Dermis microvascular lymphatic vessel endothelial cell (primary cell): ENCODE results near the gene NPAS3. TPM values are rescaled to one million over a fixed set of nuclear protein-coding genes. Genes with fewer than 3 reads are reported as not detected.
A peak's percentile ranks its signal among the peaks of the same experiment; 100 is the strongest.

Experiments used
- DNase-seq, 2 donors: peaks; one replicate each; pipeline versions ENCODE4 v3.0.0 to v3.0.0-alpha.2; 2010; ENCODE audit warnings: low read depth in 2 of 2
- total RNA-seq: library from RNA; depleted of rRNA; stranded (reverse); fragments of >200 nt; gene quantifications from 2 replicates; pipeline ENCODE4 v1.2.1, GENCODE V29; 2014

NPAS3 gene
- total RNA-seq, 1 donor from 2014 or later = 0.13 TPM

DNA sequence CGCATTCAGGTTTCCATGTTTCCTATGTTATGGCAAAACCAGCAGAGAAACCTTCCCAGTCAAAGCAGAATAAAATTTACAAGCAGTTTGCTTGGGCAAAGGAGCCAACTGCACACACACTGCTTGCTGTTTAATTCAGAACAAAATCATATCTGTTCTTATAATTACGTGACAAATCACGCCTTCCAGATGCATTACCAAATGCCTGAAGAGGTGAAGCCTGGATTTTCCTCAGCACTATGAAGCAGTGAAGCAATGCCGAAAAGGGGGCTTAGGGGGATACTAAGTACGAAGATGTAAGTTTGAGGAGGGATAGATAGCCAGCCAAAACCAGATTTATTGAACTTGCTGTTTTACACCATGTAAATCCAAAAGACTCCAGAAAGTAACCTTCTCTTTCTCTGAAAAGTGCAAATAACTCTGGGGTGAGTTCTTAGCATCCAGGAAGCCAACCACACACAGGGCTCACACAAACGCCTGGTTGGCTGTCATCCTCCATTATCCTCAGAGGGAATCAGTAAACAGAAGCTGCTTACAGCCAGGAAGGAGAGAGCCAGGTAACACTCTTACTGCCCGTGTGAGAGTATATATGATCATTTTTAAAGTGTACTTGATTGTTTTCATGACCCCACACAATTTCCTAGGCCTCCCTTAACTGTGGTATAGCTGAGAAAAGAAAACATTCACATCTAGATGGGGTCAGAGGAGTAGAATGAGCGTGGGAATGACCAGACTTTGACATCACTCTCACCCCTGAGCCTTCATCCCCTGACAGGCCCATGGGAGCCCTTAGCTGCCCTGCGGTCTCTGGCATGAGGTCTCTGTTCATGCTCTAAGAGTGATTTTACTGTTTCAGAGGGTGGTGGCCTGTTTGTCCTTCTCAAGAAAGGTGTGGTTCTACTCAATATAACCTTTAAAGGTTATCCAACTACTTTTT lies 569.7 kb downstream of the NPAS3 start:
- no peak for DNase-seq

DNA sequence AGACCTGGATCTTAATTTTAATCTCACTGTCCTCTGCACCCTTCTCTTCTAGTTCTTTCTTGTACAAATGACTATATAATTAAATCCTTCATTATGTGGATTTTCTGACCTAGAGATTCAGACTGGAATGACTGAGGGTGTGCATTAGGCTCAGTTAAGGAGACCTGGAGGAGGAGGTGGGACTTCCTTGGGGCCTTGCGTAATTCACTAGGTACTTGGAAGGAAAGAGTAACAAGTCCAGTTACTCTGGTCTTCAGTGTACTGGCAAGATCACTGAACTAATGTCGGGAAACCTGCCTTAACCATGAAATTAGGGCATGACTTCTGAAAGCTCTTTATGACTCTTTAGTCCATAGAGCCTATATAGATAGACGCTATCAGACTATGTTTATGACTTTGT lies 570.8 kb downstream of the NPAS3 start:
- DNase-seq = no peak

DNA sequence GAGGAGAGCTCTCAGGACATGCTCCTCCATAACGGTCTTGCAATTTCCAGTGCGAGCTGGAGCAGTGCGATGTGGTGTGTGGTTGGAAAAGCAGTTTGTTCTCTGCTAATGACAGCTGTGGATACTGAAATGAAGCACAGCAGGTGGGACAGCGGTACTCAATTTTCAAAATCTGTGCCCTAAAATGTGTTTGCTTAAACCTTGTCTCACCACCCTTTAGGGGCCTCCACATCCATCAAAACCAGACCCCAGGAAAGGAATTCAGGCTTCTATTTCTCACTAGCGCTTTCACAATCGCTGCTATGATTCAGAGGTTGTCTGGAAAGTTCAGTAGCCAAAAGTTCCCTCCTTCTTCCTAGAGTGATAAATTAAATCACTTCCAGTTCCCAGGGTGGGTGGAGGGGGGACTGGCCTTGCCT lies 571.4 kb downstream of the NPAS3 start:
- peak; percentile 25 to 43 for DNase-seq

DNA sequence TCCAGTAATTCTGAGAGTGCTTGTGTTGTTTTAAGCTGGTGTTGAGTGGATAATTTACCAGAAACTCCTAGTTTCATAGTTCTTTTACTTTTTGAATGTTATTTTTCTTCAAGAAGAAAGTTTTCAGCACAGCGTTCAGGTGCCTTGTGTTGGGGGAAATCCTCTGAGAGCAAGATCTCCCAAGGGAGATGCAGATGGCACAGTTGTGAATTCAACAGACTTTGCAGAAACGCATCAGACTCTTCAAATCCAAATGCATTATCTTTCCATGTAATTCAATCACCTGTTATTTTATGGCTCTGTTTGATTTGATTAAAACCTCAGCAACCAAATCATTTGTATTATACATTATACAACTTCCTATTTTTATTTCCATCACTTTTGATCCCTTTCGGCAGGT lies 572.3 kb downstream of the NPAS3 start:
- no peak for DNase-seq

DNA sequence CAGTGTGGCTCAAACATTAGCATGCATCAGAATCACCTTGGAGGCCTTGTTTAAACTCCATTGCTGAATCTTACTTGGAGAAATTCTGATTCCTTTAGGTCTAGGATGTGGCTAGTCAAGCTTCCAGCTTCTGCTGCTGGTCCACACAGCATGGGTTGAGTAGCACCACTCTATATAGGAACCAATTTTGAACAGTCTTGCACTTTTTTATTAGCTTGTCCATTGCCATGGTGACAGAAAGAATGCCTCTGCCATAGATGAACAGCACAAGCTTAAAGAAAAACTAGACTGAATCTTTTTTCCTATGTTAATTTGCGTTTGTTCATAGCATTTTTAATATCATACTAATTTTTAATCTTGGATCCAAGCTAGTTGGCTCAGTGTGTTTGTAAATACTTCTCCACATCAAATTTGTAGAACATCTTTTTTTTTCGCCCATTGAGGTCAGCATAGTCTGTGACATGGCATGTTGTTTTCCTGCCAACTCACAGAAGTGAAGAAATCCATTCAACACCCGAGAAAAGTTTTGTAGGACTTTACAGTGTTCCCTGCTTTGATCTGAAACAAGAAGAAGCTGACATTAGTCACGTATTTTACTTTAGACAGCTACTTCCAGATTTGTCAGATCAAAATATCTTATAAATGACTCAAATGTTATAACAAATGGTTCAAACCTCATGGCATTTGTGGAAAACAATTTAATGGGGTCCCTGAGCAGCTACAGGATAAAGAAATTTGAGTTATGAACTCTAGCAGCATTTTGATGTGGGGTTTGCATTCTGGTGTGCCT lies 573.4 kb downstream of the NPAS3 start:
- no peak for DNase-seq

DNA sequence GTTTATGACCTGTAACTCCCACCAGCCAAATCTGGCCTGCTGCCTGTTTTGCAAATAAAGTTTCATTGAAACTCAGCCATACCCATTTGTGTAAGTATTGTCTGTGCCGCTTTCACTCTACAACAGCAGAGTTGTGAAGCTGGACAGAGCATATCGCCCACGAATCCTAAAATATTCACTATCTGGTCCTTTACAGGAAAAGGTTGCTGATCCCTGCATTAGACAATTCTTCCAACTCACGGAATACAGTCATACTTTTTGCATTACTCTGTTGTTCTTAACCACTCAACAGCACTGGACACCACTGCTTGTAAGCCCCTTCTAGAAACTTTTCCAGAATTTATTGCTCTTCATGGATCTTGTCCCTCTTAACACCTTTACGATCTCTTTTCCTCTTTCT lies 576.8 kb downstream of the NPAS3 start:
- no peak for DNase-seq

DNA sequence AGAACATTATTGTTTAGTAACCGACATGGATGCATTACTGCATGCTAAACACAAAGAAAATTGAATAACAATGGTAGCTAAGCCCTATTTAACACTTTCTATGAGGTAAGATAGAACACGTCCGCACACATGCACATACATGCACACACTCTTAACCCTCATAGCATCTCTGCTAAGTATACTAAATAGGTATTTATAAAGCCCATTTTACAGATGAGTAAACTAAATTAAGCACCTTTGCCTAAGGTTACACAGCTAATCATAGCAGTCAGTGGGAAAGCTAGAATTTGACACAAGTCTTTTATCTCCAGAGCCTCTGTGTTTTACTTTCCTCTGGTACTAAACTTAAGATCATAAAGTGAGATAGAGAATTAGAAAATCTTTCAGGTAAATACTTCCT lies 577.2 kb downstream of the NPAS3 start:
- no peak for DNase-seq

DNA sequence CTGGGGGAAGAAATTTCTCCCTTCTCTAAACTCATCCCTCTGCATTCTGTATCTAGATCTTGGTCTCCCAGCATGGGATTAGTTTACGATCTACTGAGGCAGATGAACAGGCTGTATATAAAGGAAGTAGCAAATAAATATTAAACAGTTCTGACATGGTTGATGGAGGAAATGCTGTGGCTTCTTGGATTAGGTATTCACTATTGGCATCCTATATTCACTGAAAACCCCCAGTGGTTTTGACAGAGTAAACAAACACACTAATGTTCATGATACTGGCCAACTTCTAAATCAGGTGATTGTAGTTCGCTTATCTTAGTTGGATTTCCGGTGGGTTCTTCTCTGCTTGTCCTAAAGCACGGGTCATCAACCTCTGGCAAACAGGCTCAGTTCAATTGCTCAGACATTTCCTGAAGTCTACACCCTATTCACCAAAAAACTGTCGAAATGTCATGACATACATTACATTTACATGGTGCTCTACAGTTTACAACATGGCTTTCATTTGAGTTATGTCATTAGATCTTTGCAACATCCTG lies 578.3 kb downstream of the NPAS3 start:
- DNase-seq = peak; percentile 31 to 43

DNA sequence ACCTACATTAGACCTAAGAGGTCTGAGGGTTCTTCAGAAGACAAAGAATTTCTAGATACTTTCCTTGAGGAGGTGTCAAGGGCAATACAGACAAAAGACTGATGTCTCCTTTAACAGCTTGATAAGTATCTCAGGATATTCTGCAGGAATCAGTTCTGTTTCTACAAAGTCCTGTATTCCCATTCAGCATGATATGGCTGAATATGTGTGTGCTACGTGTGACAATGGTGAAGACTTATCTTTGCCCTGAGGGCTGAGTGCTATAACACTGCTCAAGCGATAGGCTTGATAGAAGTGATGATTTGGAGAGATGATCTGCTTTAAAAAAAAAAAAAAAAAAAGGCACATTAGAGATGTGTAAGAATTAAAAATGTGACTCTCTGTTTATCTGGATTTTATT lies 582.5 kb downstream of the NPAS3 start:
- DNase-seq = no peak

DNA sequence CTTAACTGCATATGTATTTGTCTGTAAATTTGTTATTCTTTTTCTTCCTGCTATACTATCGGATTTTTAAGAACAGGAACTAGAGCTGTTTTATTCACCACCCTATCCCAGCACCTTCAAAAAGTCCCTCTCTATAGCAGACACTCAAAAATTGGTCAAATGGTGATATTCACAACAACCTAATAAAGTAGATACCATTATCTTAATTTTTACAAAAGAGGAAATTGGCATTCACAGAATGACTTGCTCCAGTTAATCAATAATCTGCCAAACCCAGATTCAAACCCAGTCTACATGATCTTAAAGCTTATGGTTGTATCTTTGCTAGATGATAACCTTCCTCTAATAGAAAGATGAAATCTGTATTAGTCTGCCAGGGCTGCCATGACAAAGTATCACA lies 585.6 kb downstream of the NPAS3 start:
- no peak for DNase-seq

DNA sequence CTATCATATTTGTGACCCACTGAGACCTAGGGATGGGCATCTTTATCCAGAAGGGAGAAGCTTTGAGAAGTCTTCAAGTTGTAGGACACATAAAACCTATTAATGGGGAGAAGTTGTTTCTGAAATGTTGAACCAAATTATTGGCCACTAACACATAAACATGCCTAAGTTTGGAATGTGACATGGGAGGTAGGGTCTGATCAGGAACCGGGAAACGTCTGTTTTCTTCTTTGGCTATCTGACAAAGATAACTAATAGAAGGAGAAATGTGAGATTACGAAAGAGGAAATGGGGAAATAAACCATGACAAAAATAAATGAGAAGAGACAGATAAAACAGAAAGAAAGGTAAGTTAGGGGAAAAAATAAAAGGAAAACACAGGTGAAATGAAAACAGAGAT lies 586.9 kb downstream of the NPAS3 start:
- DNase-seq = peak; percentile 76 to 90

DNA sequence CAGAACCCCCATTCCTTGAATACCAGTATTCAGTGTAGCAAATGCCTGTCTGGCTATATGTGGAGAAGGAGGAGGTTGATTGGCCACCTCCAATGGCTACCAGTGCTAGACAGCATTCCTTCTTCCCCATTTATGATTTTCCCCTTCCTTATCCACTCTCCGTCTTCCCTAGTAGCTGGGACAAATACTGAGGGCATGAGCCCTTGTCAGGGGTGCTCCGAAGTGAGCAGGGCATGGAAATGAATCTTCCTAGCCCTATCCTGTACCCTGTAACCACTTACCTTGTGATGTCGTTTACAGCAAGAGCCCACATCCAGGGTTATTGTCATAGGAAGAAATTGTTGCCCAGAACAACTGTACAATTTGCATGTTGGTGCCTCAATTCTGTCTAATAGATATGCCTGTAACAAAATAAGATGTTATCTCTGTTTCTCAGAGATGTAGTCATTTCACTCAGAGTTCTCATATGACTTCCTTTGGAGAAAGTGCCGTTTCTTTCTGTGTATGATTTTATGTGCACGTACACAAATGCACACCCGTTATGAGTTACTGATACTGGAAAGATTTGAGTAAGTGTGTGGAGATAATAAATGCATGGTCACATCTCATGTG lies 588.5 kb downstream of the NPAS3 start:
- no peak for DNase-seq

DNA sequence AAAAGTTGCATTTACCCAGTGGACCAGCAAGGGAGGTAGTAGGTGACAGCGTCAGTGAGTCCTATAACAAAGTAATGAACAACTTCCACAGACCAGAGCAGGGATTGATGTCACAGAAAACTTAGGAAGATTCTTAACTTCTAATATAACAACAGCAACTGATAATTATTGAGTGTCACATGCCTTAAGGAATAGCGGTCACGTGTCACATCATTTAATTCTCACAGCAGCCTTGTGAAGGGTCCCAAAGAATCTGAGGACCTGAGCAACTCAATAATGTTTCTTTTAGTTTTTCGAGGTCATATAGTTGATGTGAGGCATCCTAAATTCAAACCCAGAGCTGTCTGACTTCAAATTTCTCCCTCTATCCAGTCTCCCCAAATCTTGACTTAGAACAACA lies 590.0 kb downstream of the NPAS3 start:
- DNase-seq = no peak

DNA sequence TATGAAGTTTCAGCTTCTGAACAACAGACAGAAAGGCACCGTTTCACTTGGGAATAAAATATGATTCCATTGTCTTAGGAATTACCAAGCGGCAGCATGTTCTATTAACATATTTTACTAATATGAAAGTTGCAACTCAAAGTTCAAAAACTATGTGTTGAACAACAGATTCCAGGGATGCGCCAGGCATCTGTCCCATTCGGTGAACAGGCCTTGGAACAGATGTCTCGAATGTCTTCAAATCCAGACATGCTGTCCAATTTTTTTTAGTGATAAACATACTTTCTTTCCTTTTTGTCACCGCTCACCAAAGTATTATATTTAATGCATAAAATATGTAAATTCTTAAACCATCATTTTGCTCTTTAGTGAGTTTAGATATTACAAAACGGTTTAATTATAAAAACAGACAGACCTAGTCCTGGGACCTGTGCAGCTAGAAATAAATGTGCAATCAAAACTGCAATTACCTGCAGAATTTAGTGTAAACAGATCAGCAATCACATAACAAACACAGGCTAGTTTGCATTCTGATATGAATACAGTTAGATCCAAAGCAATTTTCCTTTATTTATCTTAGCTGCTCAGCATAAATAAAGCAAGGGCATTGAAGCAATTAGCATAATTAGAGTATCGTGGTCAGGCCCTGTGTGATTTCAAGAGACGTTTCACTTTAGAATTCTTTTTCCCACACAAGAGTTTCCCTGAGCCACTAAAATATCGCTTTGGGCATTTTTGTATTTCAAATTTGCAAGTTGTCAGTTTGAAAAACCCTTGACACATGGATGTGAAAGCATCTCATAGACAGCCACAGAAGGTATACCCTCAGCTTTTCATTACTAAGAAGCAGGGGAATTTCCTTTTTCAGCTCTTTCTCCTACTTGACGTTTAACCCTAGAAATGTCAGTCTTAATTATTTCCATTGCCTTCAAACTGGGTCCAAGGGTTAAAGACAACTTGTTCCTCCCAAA lies 591.4 kb downstream of the NPAS3 start:
- no peak for DNase-seq

DNA sequence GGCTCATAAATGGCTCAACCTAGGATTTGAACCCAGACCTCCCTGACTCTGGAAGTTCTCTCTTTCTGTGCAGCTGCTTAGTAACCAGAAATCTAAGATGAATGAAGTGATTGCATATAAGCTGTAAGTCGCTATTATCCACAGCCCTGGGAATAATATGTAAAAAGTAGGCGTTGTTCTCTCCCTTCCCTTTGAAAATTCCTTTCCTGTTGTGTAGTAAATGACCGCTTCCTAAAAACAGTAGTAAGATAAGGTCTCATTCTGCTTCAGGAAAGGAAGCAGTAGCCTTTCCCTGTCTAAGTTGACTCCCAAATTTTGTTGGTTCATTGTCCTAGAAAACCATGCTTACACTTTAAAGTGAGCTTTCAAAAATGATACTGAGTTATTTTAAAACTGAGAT lies 593.9 kb downstream of the NPAS3 start:
- peak in 1 of 2 donors; percentile 43 for DNase-seq

DNA sequence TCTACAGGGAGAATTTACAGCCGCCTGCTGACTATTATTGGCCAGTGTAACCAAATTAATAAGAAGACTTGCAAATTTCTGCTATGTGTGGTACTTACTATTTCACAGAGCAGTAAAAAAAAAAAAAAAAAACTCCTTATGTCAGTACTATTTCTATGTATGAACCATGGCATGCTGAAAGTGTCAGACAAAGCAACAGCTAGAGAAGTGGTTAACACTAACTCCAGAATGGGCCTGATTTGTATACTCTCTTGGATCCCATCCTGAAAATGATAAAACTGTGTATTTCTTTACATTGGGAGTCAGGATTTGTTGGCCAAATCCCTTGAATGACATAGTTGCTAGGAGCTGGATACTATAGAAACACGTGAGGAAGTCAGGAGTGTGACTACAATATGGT lies 595.4 kb downstream of the NPAS3 start:
- no peak for DNase-seq

DNA sequence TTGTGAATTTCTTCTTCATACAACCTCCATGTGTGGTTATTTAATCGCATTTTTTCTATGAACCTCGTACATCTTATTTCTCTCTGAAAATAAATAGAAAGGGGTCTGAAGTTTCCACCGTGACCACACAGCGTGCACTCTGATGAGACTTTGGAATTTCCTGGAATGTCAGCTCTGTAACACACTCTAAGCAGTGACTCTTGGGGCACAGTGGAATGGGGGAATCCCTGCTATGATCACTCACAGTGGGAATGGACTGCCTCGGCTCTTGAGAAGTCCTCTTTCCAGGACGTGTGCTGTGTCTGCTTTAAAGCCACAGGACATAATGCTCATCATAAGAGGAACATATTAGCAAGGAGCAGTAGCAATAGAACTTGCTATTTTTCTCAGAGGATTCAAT lies 596.0 kb downstream of the NPAS3 start:
- peak in 1 of 2 donors; percentile 62 for DNase-seq

DNA sequence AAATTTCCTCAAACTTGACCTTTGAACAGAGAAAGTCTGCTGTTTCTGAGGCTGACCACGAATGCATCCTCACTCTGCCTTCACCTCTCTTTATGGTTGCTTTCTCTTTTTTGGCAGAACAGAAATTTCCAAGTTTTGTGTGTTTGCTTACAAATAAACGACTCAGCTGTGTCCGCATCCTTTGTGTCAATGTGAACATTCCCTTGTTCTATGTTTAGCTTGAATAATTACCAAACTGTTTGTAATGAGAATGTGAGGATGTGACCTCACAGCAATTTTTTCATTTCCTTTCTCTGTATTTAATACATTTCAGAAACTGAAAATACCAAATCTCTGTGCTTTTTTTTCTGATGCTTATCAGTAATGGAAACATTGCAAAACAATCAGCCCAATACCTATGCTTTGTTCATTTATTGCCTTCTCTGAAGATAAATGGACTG lies 601.3 kb downstream of the NPAS3 start:
- peak; percentile 84 to 89 for DNase-seq

DNA sequence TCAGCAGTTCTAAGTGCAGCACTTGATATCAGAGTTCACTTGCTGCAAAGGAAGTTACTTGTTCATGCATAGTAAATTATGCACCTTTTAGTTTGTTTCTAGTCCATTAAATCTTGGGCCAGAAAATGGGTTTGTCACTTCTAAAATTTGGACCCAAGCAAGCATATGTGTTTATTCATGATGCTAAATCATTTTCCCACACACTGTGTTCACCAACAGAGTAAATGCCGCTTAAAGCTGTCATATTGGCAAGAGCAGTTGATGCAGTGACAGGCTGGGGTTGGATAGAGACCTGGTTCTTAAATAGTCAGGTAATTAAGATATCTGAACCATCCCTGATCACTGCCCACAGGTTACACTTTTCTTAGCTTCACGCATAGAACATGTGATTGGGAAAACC lies 602.5 kb downstream of the NPAS3 start:
- DNase-seq = no peak
